ENCODE measurements around the gene EPN2.

EPN2 gene

GRCh38 chr17:19296786-19297778 is 59.9 kb downstream of the EPN2 start:
- DNase-seq = no peak

GRCh38 chr17:19298569-19299213 is 61.5 kb downstream of the EPN2 start:
- no peak for DNase-seq

GRCh38 chr17:19299214-19299747 is 62.1 kb downstream of the EPN2 start:
- no peak for DNase-seq

GRCh38 chr17:19299866-19300265 is 62.7 kb downstream of the EPN2 start:
- no peak for DNase-seq

- no peak for DNase-seq
Measured at GRCh38 chr17:19301274-19301951, 64.2 kb downstream of the EPN2 start.

GRCh38 chr17:19301973-19302372 is 64.8 kb downstream of the EPN2 start:
- no peak for DNase-seq

GRCh38 chr17:19302791-19303331 is 65.7 kb downstream of the EPN2 start:
- DNase-seq = no peak

- DNase-seq = no peak
Measured at GRCh38 chr17:19303367-19303776, 66.2 kb downstream of the EPN2 start.

GRCh38 chr17:19304209-19304608 is 67.0 kb downstream of the EPN2 start:
- no peak for DNase-seq

- no peak for DNase-seq
Measured at GRCh38 chr17:19304751-19305150, 67.6 kb downstream of the EPN2 start.

- DNase-seq = no peak
Measured at GRCh38 chr17:19305256-19305655, 68.1 kb downstream of the EPN2 start.

GRCh38 chr17:19305761-19306159 is 68.6 kb downstream of the EPN2 start:
- no peak for DNase-seq

GRCh38 chr17:19306160-19307111 is 69.3 kb downstream of the EPN2 start:
- DNase-seq = no peak

- DNase-seq = no peak
Measured at GRCh38 chr17:19307521-19307920, 70.4 kb downstream of the EPN2 start.

GRCh38 chr17:19308398-19308797 is 71.2 kb downstream of the EPN2 start:
- DNase-seq = no peak

- no peak for DNase-seq
Measured at GRCh38 chr17:19309701-19310100, 72.5 kb downstream of the EPN2 start.

GRCh38 chr17:19310151-19310550 is 73.0 kb downstream of the EPN2 start:
- DNase-seq = no peak

- no peak for DNase-seq
Measured at GRCh38 chr17:19311016-19311415, 73.8 kb downstream of the EPN2 start.

- no peak for DNase-seq
Measured at GRCh38 chr17:19311421-19312215, 74.5 kb downstream of the EPN2 start.

GRCh38 chr17:19312406-19312805 is 75.2 kb downstream of the EPN2 start:
- peak; percentile 19 for DNase-seq

Measured in left hindlimb (tissue), 1 donor.